Glutamatergic neuron (in vitro differentiated cells): ENCODE measurements around the gene POLN. TPM values are rescaled to one million over a fixed set of nuclear protein-coding genes. Genes with fewer than 3 reads are reported as not detected.

Source experiments
- DNase-seq: peaks from one replicate; pipeline ENCODE4 v3.0.0; 2022
- H3K27ac Mint-ChIP-seq: one replicate; pipeline ENCODE4 v1.8.0; 2020; ENCODE audit warnings: mild to moderate bottlenecking, mixed read lengths, inconsistent platforms; ENCODE audit not compliant: unreplicated experiment
- H3K27me3 Mint-ChIP-seq: one replicate; pipeline ENCODE4 v1.8.0; 2020; ENCODE audit warnings: mild to moderate bottlenecking, moderate library complexity, mixed read lengths, inconsistent platforms; ENCODE audit not compliant: unreplicated experiment
- H3K36me3 Mint-ChIP-seq: one replicate; pipeline ENCODE4 v1.8.0; 2020; ENCODE audit warnings: mild to moderate bottlenecking, mixed read lengths, inconsistent platforms; ENCODE audit not compliant: unreplicated experiment
- H3K4me1 Mint-ChIP-seq: one replicate; pipeline ENCODE4 v1.8.0; 2020; ENCODE audit warnings: mild to moderate bottlenecking, low read depth, mixed read lengths, inconsistent platforms; ENCODE audit not compliant: unreplicated experiment
- H3K4me3 Mint-ChIP-seq: one replicate; pipeline ENCODE4 v1.8.0; 2020; ENCODE audit warnings: mild to moderate bottlenecking, mixed read lengths, inconsistent platforms; ENCODE audit not compliant: unreplicated experiment
- H3K9me3 Mint-ChIP-seq: one replicate; pipeline ENCODE4 v1.8.0; 2020; ENCODE audit warnings: mild to moderate bottlenecking, moderate library complexity, mixed read lengths, inconsistent platforms; ENCODE audit not compliant: unreplicated experiment
- total RNA-seq: library from RNA; stranded (reverse); fragmentation: NEBNext Ultra II Directional; extraction: Animal tissue kit (Norgen Biotek cat#: 25700); gene quantifications from one replicate; pipeline ENCODE4 v1.2.1, GENCODE V29; 2021; ENCODE audit not compliant: unreplicated experiment
- TF ChIP-seq, protein P1 (sequence below): fragments of 200-600 bp; sonication (generic); IDR thresholded peaks from one replicate; pipeline ENCODE4 v1.5.0; 2021; ENCODE audit not compliant: partially characterized antibody, unreplicated experiment

Gene POLN
- total RNA-seq, 1 donor from 2014 or later: 6.8 TPM

DNA sequence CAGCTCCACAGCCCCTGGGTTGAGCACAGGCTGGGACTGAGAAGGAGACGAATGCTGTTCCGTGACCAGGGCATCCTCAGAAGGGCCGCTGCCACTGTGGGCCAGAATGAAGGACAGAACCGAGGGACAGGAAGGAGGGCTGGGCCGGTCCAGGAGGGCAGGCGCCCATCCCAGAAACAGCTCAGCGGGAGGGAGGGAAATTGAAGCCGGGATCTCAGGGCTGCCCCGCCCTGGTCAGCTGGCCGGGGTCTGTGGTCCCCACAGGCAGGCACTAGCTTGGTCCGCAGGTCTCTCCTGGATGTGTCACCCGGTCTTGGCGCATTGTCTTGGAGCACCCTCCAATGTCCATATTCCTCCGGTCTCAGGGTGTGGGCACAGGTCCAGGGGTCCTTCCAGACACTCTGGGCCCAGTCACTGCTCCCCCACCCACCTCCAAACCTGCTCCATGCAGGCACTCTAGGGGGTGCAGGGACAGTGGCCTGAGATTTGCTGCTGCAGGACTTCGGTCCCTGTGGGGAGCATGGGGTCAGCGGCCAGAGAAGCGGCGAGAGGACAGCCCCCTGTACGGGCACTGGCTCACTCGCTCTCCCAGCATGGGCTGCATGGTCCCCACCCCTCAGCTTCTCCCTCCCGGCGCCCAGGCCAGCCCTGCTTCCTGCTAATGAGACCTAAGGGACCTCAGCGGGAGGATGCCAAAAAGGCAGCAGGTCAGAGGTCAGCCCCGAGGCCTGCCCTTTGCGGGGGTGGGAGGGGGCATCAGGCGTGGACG is 43.9 kb upstream of the POLN start:
- TF ChIP-seq, protein P1, sequence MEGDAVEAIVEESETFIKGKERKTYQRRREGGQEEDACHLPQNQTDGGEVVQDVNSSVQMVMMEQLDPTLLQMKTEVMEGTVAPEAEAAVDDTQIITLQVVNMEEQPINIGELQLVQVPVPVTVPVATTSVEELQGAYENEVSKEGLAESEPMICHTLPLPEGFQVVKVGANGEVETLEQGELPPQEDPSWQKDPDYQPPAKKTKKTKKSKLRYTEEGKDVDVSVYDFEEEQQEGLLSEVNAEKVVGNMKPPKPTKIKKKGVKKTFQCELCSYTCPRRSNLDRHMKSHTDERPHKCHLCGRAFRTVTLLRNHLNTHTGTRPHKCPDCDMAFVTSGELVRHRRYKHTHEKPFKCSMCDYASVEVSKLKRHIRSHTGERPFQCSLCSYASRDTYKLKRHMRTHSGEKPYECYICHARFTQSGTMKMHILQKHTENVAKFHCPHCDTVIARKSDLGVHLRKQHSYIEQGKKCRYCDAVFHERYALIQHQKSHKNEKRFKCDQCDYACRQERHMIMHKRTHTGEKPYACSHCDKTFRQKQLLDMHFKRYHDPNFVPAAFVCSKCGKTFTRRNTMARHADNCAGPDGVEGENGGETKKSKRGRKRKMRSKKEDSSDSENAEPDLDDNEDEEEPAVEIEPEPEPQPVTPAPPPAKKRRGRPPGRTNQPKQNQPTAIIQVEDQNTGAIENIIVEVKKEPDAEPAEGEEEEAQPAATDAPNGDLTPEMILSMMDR: no peak
- Mint-ChIP-seq H3K4me3 (no peak overlapping the region), H3K9me3 (peaks cover 2% of the 10 kb centered on the region), H3K4me1 (peaks cover 12% of the 10 kb centered on the region), H3K27me3 (peaks cover 3% of the 10 kb centered on the region), H3K27ac (no peak overlapping the region), H3K36me3 (no peaks in the 10 kb centered on the region)
- DNase-seq: peak; percentile 58

DNA sequence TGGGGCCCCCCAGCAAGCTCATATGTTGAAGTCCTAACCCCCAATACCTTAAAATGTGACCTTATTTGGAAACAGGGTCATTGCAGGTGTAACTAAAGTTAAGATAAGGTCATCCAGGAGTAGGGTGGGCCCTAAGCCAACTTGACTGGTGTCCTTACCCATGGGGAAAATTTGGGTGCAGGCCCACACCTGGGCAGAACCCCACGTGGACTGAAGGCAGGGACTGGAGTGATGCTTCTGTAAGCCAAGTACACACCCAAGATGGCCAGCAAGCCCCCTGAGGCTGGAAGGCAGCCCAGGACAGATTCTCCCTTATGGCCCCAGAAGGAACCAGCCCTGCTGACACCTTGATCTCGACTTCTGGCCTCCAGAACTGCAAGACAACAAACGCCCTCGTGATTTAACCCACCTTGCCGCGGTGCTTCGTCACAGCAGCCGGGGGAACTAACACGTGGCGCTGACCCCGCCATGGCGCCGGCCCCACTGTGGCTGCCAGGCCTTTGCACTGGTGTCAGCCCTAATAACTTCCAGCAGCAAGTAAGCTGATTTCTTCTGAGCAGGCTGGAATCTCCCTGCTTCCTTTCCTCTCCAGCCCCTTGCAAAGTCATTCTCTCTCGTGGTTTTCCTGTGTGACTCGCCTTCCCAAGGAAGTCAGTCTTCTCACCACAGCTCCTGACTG is 43.2 kb upstream of the POLN start:
- Mint-ChIP-seq H3K27me3 (peaks cover 3% of the 10 kb centered on the region), H3K36me3 (no peaks in the 10 kb centered on the region), H3K27ac (no peak overlapping the region), H3K4me3 (no peak overlapping the region), H3K9me3 (peaks cover 2% of the 10 kb centered on the region), H3K4me1 (peaks cover 12% of the 10 kb centered on the region)
- no peak for DNase-seq
- TF ChIP-seq, protein P1: no peak

DNA sequence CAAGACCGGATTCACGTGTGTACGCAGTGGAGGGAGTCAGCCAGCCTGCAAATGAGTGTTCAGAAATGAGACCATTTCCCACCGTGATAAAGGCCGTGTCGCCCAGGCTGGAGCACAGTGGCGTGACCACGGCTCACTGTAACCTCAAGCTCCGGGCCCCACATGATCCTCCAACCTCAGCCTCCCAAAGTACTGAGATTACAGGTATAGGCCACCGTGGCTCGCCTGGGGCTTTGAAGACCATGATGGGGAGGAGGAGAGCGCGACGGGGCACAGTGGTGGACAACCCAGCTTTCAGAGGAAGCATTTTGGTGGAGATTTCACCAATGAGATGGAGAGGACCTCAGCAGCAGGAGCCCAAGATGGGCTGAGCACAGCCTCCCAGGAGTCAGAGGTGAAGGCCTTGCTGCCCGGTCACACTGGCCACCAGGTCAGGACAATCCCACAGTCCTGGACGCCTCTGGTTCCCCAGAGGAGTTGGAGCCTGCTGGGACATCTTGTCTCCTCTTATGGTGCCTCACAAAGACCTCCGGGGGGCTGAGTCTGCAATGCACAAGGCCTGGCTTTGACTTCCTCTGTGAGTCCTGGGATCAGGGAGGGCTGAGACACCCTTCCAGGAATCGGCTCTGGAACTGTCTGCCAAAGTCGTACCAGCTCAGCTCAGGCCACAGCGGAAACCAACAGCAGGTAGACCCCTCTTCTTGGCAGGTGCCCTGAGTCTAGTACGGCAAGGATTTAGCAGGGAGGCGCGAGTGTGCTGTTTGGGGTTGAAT is 42.4 kb upstream of the POLN start:
- Mint-ChIP-seq H3K27ac (no peak overlapping the region), H3K4me1 (peaks cover 12% of the 10 kb centered on the region), H3K27me3 (peaks cover 3% of the 10 kb centered on the region), H3K36me3 (no peaks in the 10 kb centered on the region), H3K4me3 (no peak overlapping the region), H3K9me3 (peaks cover 4% of the 10 kb centered on the region)
- peak; percentile 3 for DNase-seq
- TF ChIP-seq, protein P1: no peak

DNA sequence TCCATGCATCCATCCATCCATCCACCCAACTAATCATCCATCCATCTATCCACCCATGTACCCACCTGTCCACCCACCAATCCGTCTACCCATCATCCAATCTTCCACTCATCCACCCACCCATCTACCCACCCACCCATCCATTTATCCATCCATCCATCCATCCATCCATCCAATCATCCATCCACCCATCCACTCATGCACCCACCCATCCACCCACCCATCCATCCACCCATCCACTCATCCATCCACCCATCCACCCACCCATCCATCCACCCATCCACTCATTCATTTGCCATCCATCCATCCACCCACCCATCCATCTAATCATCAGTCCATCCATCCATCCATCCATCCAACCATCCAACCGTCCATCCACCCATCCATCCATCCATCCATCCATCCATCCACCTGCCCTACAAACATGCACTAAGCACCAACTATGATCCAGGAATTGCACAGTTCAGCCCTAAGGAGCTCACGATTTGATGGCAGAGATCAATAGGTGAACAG is 41.3 kb upstream of the POLN start:
- no peak for DNase-seq
- H3K4me3 Mint-ChIP-seq: no peak overlapping the region
- peaks cover 4% of the 10 kb centered on the region for H3K9me3 Mint-ChIP-seq
- no peaks in the 10 kb centered on the region for H3K36me3 Mint-ChIP-seq
- TF ChIP-seq, protein P1: no peak
- no peak overlapping the region for H3K27ac Mint-ChIP-seq
- H3K27me3 Mint-ChIP-seq: peaks cover 3% of the 10 kb centered on the region
- peaks cover 12% of the 10 kb centered on the region for H3K4me1 Mint-ChIP-seq
